ENCODE measurements around the gene ATF7.

ATF7 gene

GRCh38 chr12:53523131-53523530 lies 103.1 kb downstream of the ATF7 start:
- no peak for DNase-seq (ENCODE audit: low spot score)

- no peak for DNase-seq (ENCODE audit: low spot score)
These were observed 107.8 kb downstream of the ATF7 start for GRCh38 chr12:53518381-53518780.

- DNase-seq (ENCODE audit: low spot score): no peak
These were observed 109.3 kb downstream of the ATF7 start for GRCh38 chr12:53516758-53517455.

GRCh38 chr12:53515291-53515680 lies 110.9 kb downstream of the ATF7 start:
- DNase-seq (ENCODE audit: low spot score): no peak

- no peak for DNase-seq (ENCODE audit: low spot score)
These were observed 111.4 kb downstream of the ATF7 start for GRCh38 chr12:53514628-53515290.

- DNase-seq (ENCODE audit: low spot score): no peak
These were observed 112.3 kb downstream of the ATF7 start for GRCh38 chr12:53513712-53514410.

GRCh38 chr12:53510181-53510812 lies 115.9 kb downstream of the ATF7 start:
- DNase-seq (ENCODE audit: low spot score): no peak

GRCh38 chr12:53508534-53509170 lies 117.5 kb downstream of the ATF7 start:
- peak; percentile 85 for DNase-seq (ENCODE audit: low spot score)

GRCh38 chr12:53507603-53507885 lies 118.6 kb downstream of the ATF7 start:
- no peak for DNase-seq (ENCODE audit: low spot score)

GRCh38 chr12:53506881-53507602 lies 119.1 kb downstream of the ATF7 start, which contains the start of gene NPFF:
TSS of gene NPFF (minus strand) at chr12:53507484. CDS start at chr12:53507474, 10 bp downstream.
- DNase-seq (ENCODE audit: low spot score): no peak

- DNase-seq (ENCODE audit: low spot score): no peak
These were observed 119.8 kb downstream of the ATF7 start for GRCh38 chr12:53506450-53506785.

- no peak for DNase-seq (ENCODE audit: low spot score)
These were observed 120.4 kb downstream of the ATF7 start for GRCh38 chr12:53505555-53506449.

- DNase-seq (ENCODE audit: low spot score): peak; percentile 80
These were observed 121.1 kb downstream of the ATF7 start for GRCh38 chr12:53505086-53505485.

- DNase-seq (ENCODE audit: low spot score): no peak
These were observed 121.9 kb downstream of the ATF7 start for GRCh38 chr12:53504004-53504920.

GRCh38 chr12:53502983-53503728 lies 123.0 kb downstream of the ATF7 start:
- DNase-seq (ENCODE audit: low spot score): no peak

- DNase-seq (ENCODE audit: low spot score): no peak
These were observed 123.9 kb downstream of the ATF7 start for GRCh38 chr12:53502331-53502730.

GRCh38 chr12:53501615-53502181 lies 124.5 kb downstream of the ATF7 start:
- DNase-seq (ENCODE audit: low spot score): no peak

GRCh38 chr12:53500776-53501614 lies 125.2 kb downstream of the ATF7 start, which contains the start of gene TARBP2:
TSS of gene TARBP2 (plus strand) at chr12:53501283. CDS start at chr12:53501409, 126 bp downstream.
- peak; percentile 98 for DNase-seq (ENCODE audit: low spot score)
